Small intestine (tissue), 7 donors: Measurements from ENCODE around the gene SCPEP1. TPM values are rescaled to one million over a fixed set of nuclear protein-coding genes. Genes with fewer than 3 reads are reported as not detected.

Experiments used
- DNase-seq, 2 donors: peaks; one replicate each; pipeline versions ENCODE4 v3.0.0 to v3.0.0-alpha.2; 2013
- FAIRE-seq: peaks from 2 replicates; lab custom pipeline; 2012; peaks lifted over from hg19 to GRCh38; lab: Jason Lieb, UNC
- H3K27ac ChIP-seq, 3 donors: one replicate each; pipeline ENCODE4 v1.5.1; 2013; ENCODE audit warnings: low read length in 2 of 3, mild to moderate bottlenecking in 2 of 3, control low read depth in 1 of 3, inconsistent platforms in 1 of 3, low read depth in 1 of 3, moderate library complexity in 1 of 3
- H3K27me3 ChIP-seq, 3 donors: one replicate each; pipeline ENCODE4 v1.6.1; 2013; ENCODE audit warnings: low read length in 3 of 3, inconsistent platforms in 1 of 3; ENCODE audit not compliant: control insufficient read depth in 3 of 3, insufficient read depth in 3 of 3
- H3K36me3 ChIP-seq, 3 donors: one replicate each; pipeline ENCODE4 v1.6.1; 2013; ENCODE audit warnings: low read length in 3 of 3, inconsistent platforms in 1 of 3, low read depth in 1 of 3, mild to moderate bottlenecking in 1 of 3, moderate library complexity in 1 of 3; ENCODE audit not compliant: control insufficient read depth in 3 of 3, insufficient read depth in 2 of 3
- H3K4me1 ChIP-seq, 3 donors: one replicate each; pipeline ENCODE4 v1.6.1; 2013; ENCODE audit warnings: low read length in 2 of 3, inconsistent platforms in 1 of 3, low read depth in 1 of 3, mild to moderate bottlenecking in 1 of 3, moderate library complexity in 1 of 3; ENCODE audit not compliant: control insufficient read depth in 3 of 3, insufficient read depth in 2 of 3
- H3K4me3 ChIP-seq, 3 donors: one replicate each; pipeline ENCODE4 v1.5.1; 2013; ENCODE audit warnings: low read length in 3 of 3, control low read depth in 1 of 3, inconsistent platforms in 1 of 3, low read depth in 1 of 3, mild to moderate bottlenecking in 1 of 3, moderate library complexity in 1 of 3
- H3K9me3 ChIP-seq, 2 donors: one replicate each; pipeline ENCODE4 v1.6.1; 2013; ENCODE audit warnings: low read depth in 1 of 2, low read length in 1 of 2; ENCODE audit not compliant: control insufficient read depth in 2 of 2, insufficient read depth in 1 of 2
- WGBS, 3 donors: extraction: QIAGEN DNeasy Blood & Tissue Kit; methylation state at CpG; one replicate each; pipeline ENCODE4 v1.1.7; 2013; 5-methylcytosine and 5-hydroxymethylcytosine counted together
- polyA plus RNA-seq, 4 donors: library from polyadenylated mRNA; stranded (reverse) in 3 of 4; unstranded in 1 of 4; fragments of 200-250 nt in 3 of 4; fragments of 120-200 nt in 1 of 4; gene quantifications; one replicate each; pipeline versions ENCODE4 v1.2.1 to v1.2.3, GENCODE V29; 2013
- donor health status: healthy with polysubstance abuse.
- donor health status: control.
- donor health status: control.
- donor health status: Bipolar disorder and iron deficiency.
- donor health status: healthy.

Gene SCPEP1
- polyA plus RNA-seq, 4 donors = 16.8 to 380 (median 38.2) TPM

DNA sequence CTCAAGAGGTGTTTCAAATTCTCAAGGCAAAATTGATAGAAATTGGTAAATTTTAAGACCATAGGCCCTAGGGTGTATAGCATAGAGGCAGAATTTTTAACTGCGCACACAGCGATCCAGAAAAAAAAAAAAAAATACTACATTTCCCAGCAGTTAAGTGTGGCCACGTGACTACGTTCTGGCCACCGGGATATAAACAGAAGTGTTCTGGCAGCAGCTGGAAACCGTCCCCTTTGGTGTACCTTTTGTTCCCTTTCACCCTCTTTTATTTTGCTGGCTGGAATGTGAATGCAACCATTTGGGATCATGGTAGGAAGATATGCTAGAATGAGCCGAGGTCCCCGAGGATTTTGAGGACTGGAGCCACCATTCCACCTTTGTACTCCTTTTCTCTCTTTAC is 54.4 kb downstream of the SCPEP1 start:
- no peaks in the 10 kb centered on the region for H3K36me3 ChIP-seq
- peaks cover 1 to 26% (median 5%) of the 10 kb centered on the region in 3 donors for H3K4me1 ChIP-seq
- FAIRE-seq (no peak), DNase-seq (no peak)
- WGBS, 3 donors = 61 to 83% (median 78%) methylated on average over 8 of the region's 8 CpGs
- H3K4me3 ChIP-seq = no peak overlapping the region
- peaks cover 0 to 10% of the 10 kb centered on the region in 2 donors for H3K9me3 ChIP-seq
- peak overlapping the region in 2 of 3 donors; percentile 12 to 67 for H3K27ac ChIP-seq
- no peaks in the 10 kb centered on the region for H3K27me3 ChIP-seq

DNA sequence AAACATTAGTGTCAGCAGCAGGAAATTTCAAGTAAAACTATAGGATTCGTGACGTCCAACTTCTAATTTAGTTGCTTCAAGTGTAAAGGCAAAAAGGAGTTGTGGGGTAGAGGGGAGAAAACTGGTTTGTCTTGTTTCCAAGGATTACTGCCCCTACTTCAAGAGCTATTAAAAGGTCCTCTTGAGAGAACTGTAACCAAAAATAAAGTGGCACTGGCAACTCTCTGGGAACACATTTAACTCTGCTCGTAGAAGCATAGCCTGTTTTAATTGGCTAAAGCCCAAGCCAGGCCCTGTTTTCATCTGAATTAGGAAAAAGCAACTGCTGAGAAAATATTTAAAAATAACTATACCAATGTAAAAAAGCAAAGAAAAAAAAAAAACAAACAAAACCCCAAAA is 55.4 kb downstream of the SCPEP1 start:
- Histone ChIP-seq H3K36me3 (no peaks in the 10 kb centered on the region), H3K4me1 (peaks cover 3 to 26% (median 5%) of the 10 kb centered on the region in 3 donors), H3K27ac (peak overlapping the region in 1 of 3 donors; percentile 16), H3K27me3 (no peaks in the 10 kb centered on the region), H3K4me3 (no peak overlapping the region), H3K9me3 (peaks cover 0 to 4% of the 10 kb centered on the region in 2 donors)
- DNase-seq (peak in 1 of 2 donors; percentile 50), FAIRE-seq (no peak)
- 13 to 27% (median 18%) methylated on average over 3 of the region's 3 CpGs for WGBS, 3 donors

- H3K9me3 ChIP-seq = no peaks in the 10 kb centered on the region
- peak overlapping the region; percentile 79 to 92 (median 83) for H3K27ac ChIP-seq
- no peaks in the 10 kb centered on the region for H3K27me3 ChIP-seq
- peak in 1 of 2 donors; percentile 86 for DNase-seq
- FAIRE-seq = no peak
- H3K4me1 ChIP-seq = peaks cover 3 to 26% (median 5%) of the 10 kb centered on the region in 3 donors
- peak overlapping the region in 1 of 3 donors; percentile 5 for H3K4me3 ChIP-seq
- H3K36me3 ChIP-seq = no peaks in the 10 kb centered on the region
- 27 to 62% (median 54%) methylated on average over 10 of the region's 10 CpGs for WGBS, 3 donors
Measured at GRCh38 chr17:57034807-57035754, 57.1 kb downstream of the SCPEP1 start.

DNA sequence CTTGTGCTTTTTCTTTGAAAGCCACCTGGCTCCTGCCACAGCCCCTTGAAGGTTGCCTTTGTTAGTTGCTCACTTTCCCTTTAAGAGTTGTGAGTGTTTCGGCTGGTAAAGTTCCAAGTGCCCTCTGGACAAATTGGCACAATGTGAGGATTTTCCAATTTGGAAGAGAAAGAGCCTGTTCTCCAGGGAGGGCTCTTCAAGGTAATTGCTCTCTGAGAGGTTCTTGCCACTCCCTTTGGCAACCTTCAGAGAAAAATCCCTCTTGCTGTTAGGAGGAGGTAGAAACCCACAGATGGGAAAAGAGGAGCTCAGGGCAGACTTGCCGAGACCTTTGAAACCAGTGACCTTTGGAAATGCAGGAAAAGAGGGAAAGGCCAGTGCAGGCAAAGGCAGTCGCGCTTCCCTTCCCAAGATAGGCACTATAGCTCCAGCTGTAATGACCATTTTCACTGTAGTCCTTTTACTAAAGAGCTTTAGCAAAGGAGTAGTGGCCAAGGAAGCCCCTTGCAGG is 58.1 kb downstream of the SCPEP1 start:
- Histone ChIP-seq H3K27me3 (no peaks in the 10 kb centered on the region), H3K4me1 (peaks cover 3 to 26% (median 5%) of the 10 kb centered on the region in 3 donors), H3K27ac (peak overlapping the region; percentile 79 to 92 (median 83)), H3K9me3 (no peaks in the 10 kb centered on the region), H3K36me3 (no peaks in the 10 kb centered on the region), H3K4me3 (peak overlapping the region in 2 of 3 donors; percentile 5 to 26)
- 14 to 51% (median 23%) methylated on average over 4 of the region's 4 CpGs for WGBS, 3 donors
- no peak for FAIRE-seq
- peak; percentile 76 to 98 for DNase-seq

GRCh38 chr17:57037411-57037810 is 59.5 kb downstream of the SCPEP1 start:
- H3K9me3 ChIP-seq = no peaks in the 10 kb centered on the region
- H3K4me1 ChIP-seq = peaks cover 3 to 26% (median 5%) of the 10 kb centered on the region in 3 donors
- WGBS, 3 donors = 46 to 51% (median 46%) methylated on average over 1 of the region's 1 CpG
- no peaks in the 10 kb centered on the region for H3K27me3 ChIP-seq
- no peak overlapping the region for H3K27ac ChIP-seq
- DNase-seq (no peak), FAIRE-seq (no peak)
- no peak overlapping the region for H3K4me3 ChIP-seq
- no peaks in the 10 kb centered on the region for H3K36me3 ChIP-seq

- no peak for FAIRE-seq
- Histone ChIP-seq H3K27me3 (peaks cover 0 to 2% (median 0%) of the 10 kb centered on the region in 3 donors), H3K4me1 (peaks cover 3 to 22% (median 5%) of the 10 kb centered on the region in 3 donors), H3K4me3 (no peak overlapping the region), H3K36me3 (no peaks in the 10 kb centered on the region), H3K27ac (no peak overlapping the region), H3K9me3 (no peaks in the 10 kb centered on the region)
- 70 to 88% (median 79%) methylated on average over 3 of the region's 3 CpGs for WGBS, 3 donors
- DNase-seq = no peak
Measured at GRCh38 chr17:57038486-57038885, 60.6 kb downstream of the SCPEP1 start.

GRCh38 chr17:57040571-57040970 is 62.6 kb downstream of the SCPEP1 start:
- 82 to 86% (median 84%) methylated on average over 2 of the region's 2 CpGs for WGBS, 3 donors
- H3K4me1 ChIP-seq = peaks cover 0 to 16% (median 3%) of the 10 kb centered on the region in 3 donors
- FAIRE-seq = no peak
- no peaks in the 10 kb centered on the region for H3K9me3 ChIP-seq
- no peaks in the 10 kb centered on the region for H3K36me3 ChIP-seq
- peaks cover 0 to 14% (median 5%) of the 10 kb centered on the region in 3 donors for H3K27me3 ChIP-seq
- no peak overlapping the region for H3K4me3 ChIP-seq
- H3K27ac ChIP-seq = no peak overlapping the region
- DNase-seq = no peak

DNA sequence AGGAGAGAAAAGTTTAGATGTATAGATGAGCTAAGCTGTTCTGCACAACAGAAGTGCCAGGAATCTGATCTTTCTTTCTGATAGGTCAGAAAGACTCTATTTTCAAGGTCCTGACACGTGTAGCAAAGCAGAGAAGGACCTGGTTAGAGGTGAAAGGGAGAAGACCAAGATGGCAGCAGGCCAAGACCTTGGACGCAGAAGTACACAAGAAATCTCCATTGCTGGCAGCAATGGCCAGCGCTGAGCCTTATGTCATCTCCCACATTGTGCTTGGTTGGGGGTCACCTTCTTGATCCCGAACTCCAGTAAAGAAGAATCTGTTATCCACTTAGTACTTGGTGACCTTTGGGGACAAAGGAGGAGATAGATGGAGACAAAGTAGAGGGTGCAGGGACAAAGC is 65.3 kb downstream of the SCPEP1 start:
- FAIRE-seq (no peak), DNase-seq (no peak)
- Histone ChIP-seq H3K27me3 (peaks cover 0 to 37% (median 10%) of the 10 kb centered on the region in 3 donors), H3K4me1 (no peaks in the 10 kb centered on the region), H3K9me3 (peaks cover 0 to 2% of the 10 kb centered on the region in 2 donors), H3K4me3 (no peak overlapping the region), H3K36me3 (no peaks in the 10 kb centered on the region), H3K27ac (no peak overlapping the region)
- 86 to 89% (median 89%) methylated on average over 4 of the region's 4 CpGs for WGBS, 3 donors
